GM18868 (cell line): ENCODE results near the gene KCTD20.

Experiments
- ATAC-seq: cut with Tn5 transposase; IDR thresholded peaks from one replicate; pipeline ENCODE4 v1.9.1; 2021; ENCODE audit warnings: mild to moderate bottlenecking, moderate library complexity; ENCODE audit not compliant: unreplicated experiment

The KCTD20 gene

DNA sequence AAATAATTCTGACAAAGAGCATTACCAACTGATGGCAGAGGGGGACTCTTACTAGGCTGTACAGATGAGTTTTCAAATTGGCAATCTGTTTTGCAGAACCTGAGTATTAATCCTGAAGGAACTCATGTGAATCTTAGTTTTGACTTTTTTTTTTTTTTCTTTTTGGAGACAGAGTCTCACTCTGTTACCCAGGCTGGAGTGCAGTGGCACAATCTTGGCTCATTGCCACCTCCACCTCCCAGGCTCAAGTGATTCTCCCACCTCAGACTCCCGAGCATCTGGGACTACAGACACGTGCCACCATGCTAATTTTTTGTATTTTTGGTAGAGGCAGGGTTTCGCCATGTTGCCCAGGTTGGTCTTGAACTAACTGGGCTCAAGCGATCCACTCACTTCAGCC lies 49.3 kb downstream of the KCTD20 start:
- ATAC-seq, result no peak

DNA sequence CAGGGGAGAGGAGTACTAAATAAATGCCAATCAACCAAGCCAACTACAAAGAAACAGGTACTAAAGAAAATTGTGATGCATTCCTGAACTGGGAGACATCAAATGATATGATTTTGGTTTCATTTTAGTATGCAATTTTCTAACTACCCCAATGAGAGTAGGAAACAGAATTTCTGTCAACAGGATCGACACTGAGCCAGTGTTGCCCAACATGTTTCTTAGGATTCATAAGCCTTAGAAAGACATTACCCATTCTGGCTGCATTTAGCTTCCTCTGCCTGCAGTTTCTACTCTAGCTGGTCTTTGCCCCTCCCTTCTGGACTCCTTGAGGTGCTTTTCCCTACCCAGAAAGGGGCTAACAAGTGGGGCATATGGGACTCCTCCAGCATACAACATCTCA lies 49.8 kb downstream of the KCTD20 start:
- ATAC-seq, result no peak

DNA sequence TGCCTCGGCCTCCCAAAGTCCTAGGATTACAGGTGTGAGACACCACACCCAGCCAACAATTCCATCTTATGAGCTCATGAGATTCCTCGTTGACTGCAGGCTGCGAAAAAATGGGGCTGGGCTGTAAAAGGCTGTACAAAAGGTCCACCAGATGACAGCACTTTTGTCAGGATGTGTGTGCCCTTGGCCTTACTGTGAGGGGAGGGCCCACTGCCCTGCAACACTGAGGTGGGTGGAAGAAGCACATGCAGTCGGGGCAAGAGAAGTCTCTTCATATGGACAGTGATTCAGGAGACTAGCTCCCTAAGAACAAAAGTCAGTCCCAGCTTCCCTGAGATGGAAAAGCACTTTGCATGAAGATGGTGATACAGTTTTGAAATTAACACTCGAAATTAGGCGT lies 50.5 kb downstream of the KCTD20 start:
- ATAC-seq, result no peak

DNA sequence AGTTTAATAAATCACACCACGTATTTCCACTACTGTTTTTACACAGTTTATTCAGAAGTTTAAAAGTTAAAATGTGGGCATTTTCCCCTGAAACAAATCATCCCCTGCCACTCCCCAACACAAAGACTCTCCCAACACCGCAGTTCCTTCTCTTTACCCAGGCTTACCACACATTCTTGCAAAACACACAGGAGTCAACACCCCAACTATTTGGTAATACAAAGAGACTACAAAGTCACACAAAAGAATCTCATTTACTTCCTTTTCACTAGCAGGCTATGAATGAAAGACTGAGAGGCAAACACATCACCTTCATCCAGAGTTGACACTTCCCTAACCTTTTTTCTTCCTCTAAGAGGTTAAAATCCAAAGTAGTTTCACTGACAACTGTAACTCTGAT lies 51.1 kb downstream of the KCTD20 start:
- no peak for ATAC-seq

DNA sequence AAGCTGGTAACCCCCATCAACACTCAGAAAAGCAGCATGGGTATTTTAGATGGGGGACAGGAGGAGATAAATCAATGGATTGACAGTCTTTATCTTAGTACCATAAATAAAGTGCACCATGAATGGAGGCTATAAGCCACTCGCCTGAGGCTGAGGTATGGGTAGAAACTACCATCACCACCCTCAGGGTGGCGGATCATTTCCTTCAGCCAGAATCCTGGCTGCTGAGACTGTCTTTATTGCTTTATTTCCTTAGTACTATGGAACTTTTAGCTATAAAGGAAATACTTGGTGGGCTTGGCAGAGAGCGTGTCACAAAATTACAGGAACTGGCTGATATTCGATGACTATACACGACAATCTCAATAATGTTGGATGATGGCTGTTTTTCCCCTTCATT lies 52.3 kb downstream of the KCTD20 start:
- no peak for ATAC-seq

DNA sequence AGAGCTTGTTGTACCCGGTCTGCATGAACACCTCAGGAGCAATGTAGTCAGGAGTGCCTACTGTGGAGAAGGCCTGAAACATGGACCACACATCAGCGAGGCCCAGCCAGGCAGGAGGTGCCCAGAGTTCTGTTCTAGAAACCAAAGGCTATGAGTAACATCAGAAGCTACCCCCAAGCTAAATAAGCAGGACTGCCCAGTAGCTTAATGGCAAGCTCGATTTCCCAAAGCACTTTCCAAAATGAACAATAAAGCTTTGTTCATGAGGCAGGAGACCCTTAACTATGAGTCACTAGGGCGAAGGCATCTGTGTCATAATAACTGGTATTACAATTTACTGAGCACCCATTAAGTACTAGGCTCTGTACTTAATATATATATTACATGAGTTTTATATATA lies 57.1 kb downstream of the KCTD20 start:
- ATAC-seq, result no peak

DNA sequence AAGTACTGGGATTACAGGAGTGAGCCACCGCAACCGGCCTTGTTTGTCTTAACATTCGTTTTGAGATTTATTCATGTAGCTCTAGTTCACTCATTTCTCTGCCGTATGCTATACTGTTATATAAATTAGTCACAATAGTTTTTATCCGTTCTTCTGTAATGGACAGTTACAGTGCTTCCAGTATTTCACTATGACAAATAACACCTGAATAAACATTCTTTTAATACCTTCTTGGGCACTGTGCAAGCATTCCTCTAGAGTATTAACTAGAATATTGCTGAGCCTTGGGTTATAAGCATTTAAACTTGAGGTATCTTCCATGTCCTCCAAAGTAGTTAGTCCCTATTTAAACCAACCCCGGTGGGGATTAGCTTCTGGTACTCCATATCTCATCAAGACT lies 58.9 kb downstream of the KCTD20 start:
- no peak for ATAC-seq

DNA sequence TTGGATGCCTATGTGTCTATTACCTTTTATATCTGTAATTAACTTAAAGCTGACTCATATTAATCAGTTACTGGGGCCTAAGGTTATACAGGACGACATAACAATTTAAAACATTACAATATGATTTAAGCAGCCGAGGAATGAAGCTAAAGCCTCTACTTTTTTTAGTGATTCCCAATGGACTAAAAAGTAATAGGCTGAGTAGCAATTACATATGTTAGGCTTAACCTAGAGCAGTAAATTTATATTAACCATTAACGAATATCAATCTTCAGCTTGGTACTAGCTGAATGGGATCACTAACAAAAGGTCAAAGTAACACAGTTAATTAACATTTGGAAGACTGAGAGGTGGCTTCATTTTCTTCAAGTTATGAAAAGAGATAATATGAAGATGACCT lies 61.4 kb downstream of the KCTD20 start:
- no peak for ATAC-seq

DNA sequence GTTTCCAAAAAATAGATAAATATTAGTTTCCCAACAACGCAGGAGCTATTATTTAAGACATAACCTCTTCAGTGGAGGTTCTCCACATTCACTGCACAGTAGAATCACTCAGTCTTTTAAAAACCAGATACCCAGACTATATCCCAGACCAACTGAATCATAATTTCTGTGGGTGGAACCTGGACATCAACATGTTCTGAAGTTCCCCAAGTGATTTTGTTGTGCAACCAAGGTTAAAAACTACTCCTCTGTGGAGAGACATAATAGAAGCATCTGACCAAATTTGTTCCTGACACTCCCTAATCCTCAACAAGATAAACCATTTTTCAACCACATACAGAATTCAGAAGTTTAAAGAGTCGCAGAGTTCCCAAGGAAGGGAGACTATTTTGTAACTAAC lies 62.2 kb downstream of the KCTD20 start:
- ATAC-seq, result no peak

DNA sequence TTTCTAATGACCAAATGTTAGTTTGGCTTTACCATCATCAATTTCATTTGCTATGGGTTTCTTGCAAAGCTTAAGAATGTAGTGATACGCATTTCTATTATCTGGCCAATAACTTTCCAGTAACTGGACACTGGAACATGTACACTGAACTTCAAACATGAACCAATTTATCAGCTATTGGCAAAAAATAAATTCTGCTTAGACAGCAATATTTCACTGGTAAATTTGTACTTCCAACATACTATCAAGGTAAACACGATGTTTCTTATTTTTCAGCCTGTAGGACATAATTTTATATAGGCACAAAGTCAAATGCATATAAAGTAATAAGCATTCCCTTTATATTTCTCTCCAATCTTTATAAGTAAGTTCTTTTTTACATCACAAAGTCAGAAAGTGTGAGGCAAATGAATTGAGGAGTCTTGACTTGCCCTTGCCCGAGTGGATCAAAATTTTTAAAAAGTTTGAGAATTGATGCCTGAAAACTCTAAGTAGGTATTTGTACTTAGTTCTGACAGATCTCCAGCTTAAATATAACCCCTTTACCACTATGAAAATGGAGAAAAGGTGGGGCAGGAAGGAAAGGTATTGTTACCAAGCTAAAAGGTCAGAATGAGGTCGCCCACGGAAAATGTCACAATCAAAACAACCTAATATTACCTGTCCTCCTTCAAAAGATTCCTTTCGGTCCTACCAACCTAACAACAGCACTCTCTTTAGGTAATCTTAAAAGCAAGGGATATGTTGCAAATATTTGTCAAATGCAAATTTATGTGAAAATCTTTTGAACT lies 63.1 kb downstream of the KCTD20 start:
- ATAC-seq, result no peak

DNA sequence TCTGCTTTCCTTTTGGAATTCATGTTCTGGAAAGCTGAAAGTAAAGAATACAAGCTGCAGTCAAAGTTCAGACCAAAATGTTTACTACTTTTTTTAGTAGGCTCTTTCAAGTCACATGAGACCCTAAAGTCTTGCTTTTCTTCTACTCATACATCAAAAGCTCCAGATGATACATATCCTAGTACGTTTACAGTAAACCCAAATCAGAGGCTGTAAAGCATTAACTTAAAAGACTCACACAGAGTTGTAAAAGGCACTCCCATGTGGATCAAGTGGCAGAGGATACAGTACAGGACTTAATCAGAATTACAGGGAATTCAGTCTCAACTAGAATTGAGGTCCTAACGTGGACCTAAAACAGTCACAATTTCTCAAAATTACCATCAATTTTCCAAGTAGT lies 63.8 kb downstream of the KCTD20 start:
- no peak for ATAC-seq

DNA sequence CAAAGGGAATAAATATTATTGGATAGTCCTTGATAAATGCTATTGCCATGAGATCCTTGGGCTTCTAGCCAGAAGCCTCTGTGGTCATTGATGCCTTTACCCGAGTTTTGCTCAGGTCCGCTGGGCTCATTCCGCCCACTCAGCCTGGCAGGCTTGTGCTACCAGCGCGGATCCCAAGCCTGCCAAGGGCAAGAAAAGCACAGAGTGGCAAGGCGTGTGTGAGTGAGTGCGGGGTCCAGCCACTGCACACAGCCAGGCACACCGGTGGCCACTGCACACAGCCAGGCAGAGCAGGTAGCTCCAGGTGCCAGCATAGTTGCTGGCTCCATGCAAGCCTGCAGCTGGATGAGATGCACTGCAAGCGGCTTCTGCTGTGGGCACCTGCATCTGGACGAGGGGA lies 65.7 kb downstream of the KCTD20 start:
- ATAC-seq, result no peak

DNA sequence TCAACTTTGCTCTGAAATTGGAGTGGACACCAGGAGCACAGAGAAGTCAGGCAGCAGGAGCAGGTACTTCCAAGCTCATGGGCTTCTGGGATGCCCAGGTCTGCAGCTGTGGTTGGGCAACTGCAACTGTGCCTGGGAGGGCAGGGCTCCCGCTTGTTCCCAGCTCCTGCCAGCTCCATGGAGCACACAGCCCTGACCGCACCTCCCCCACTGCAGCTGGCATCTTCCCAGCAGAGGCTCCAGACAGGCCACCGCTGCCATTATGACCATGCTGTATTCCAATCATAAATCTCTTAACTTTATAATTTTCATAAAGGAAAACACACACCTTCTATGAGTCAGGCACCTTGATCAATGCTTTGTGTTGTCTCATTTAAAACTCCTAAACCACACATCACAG lies 67.6 kb downstream of the KCTD20 start:
- ATAC-seq, result no peak

DNA sequence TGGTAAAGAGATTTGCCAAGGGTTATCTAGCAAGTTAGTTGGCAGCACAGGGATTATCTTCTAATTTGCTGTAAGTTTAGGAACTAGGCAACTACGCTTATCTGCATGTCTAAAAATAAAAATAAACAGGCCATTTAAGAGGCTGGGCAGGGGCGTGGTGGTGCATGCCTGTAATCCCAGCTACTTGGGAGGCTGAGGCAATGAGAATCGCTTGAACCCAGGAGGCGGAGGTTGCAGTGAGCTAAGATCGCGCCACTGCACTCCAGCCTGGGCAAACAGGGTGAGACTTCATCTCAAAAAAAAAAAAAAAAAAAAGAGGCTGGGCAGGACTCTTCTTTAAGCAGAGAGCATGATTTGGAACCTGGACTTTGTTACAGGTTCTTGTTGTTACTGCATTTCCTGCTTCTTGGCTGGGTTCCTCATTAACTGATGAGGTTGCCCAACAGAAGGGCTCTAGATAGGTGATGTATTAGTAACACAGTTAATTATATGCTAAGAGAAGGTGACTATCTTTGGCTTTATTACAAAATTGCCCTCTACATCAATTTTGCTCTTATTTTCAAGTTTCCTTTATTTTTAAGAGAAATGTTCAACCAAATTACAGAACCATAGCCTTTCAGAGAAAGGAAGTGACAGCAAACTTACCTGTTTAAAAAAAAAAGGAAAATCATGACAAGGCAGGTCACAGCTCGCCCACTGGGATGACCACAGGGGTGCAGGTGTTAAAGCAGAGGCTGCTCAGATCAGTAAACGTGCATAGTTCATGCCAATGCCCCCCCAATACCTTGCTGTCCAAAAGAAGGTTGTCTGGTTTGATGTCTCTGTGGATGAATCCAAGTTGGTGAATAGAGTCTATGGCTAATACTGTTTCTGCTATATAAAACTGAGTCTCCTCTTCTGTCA lies 72.0 kb downstream of the KCTD20 start:
- no peak for ATAC-seq

DNA sequence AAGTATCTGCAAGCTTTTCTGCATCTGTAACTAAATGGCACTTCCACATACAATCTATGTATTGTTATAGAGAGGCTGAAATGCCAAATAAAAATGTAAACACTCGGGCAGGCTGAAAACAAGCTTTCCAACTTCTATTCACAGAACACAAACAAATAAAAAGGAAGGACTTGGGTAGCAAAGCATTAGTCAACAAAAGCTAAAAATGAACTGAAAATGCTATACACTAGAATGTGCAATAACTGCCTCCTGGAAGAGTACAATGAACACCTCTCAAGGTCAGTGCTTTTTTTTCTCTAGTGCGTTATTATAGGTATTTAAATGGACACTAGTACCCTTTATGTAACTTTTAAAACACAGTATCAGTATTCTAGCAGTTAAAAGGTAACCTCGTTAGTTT lies 73.0 kb downstream of the KCTD20 start:
- no peak for ATAC-seq

DNA sequence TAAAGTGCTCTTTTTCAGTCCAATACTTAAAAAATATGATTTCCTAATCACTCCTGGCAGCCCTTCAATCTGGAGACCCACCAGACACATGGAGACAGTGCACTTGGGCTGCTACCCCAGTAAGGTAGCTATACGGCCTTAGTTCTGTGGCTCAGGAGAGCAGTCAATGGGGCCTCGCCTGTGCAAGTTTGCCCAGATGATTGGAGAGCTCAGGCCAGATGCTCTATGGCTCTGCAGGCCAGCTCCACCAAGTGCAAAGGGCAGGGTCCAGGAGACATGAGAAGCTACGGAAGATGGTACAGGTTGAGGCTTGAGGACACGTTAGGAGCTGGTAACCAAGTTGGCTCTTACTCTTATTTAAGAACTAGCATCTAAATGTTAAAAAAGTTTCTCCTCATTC lies 73.8 kb downstream of the KCTD20 start:
- ATAC-seq, result no peak

DNA sequence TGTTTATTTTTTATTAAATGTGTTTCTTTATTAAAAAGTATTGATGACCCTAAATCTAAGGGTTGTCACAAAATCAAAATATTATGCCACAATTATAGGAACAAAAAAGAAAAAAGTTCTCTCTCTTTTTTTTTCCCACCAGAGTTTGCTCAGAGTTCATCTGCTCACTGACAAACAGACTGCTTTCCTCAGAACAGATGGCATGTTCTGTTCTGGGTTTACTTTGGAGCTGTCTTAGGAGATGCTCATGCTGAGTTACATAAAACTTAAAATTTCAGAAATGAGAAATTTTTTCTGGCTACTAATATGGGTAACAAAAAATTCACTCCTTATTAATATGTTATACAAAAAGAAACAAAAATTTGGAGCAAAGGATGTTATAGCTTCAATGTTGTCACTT lies 74.2 kb downstream of the KCTD20 start:
- no peak for ATAC-seq

DNA sequence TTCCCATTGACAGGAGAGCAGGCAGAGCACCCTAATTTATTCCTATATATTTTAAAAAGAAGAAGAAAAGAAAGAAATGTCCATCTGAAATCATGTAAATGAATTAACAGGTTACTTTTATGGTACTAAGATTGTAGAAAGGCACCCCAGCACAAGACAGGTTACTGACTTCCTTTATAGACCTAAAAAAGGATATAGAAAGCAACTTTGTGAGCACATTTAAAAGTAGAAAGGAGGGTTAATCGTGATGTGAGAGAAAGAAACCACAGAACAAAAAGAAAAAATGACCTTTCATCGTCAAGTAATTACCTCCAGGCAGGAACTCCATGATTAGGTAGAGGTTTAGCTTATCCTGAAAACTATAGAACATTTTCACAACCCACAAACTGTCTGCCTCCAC lies 74.6 kb downstream of the KCTD20 start:
- ATAC-seq, result no peak

DNA sequence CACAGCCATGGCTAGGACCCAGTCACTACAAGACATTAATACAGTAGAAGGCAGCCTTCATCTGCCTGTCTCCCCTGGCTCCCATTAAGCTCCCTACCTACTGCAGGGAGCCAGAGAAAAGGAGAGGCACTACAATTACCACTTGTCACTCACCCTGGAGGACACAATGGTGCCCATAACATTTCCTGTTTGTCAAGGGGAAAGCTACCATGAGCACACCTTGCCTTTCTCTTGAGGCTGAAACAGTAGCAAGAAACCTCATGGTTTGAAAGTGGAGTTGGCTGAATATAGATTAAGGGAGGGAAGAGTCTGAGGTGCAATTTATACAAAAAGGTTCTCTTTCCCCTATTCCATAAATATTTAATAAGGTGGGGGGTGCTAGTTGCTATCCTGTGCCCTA lies 76.6 kb downstream of the KCTD20 start:
- no peak for ATAC-seq

DNA sequence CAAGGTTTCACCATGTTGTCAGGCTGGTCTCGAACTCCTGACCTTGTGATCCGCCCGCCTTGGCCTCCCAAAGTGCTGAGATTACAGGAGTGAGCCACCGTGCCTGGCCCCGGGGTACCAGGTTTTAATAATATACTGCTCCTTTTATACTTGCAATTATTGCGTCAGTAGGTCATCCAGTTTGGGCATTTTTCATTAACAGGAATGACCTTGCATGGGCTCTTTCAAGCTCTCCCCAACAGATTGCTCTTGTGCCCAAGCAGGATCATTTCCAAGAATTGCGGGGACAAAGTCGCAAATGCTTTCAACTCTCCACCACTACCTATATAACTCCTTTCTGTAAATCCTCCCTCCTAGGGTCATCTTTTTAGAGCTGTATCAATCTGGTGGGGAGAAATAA lies 80.7 kb downstream of the KCTD20 start:
- ATAC-seq, result no peak

DNA sequence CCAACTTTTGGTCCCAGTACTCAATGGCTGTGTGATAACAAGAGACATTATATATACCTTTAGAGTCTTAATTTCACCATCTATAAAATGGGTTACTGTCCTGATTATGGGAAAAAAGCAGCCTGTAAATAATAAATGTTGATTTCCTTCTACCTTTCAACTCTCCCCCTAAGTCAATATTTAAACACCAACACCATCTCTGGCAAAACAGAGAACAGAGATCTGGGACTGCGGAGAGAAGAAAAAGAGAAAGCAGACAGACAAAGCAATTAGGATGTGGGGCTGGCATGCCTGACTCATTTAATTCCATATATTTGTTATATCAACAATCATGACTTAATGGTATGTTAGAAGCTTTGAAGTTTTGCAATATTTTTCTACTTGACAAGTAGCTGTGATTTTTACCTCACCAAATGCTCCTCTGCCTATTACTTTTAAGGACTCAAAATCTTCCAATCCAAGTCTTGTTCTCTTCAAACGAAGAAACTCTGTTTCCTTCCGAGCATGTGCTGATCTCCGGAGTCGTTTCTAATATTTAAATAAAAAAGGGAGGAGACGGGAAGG lies 81.2 kb downstream of the KCTD20 start:
- ATAC-seq, result no peak

DNA sequence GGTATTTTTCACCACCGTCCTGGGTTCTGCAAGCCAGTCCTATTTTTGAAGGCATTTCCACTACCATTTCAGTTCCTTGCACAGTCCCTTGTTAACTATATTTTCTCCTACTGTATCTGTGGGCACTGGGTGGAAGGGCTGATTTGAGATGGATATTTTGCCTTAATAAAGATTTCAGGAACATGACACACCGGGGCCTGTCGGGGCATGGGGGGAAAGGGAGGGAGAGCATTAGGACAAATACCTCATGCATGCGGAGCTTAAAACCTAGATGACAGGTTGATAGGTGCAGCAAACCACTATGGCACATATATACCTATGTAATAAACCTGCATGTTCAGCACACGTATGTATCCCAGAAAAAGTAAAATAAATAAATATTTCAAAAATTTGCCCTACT lies 82.1 kb downstream of the KCTD20 start:
- no peak for ATAC-seq
